OCI-LY1 (cell line): ENCODE data around the gene TINAG.

ENCODE experiments used
- H2AFZ ChIP-seq: fragments of 200-600 bp; sonication (generic), shearing (Covaris generic); 2 replicates; pipeline ENCODE4 v1.6.0; 2014; ENCODE audit warnings: antibody characterized with exemption, mild to moderate bottlenecking, low read length
- H3F3A ChIP-seq: fragments of 200-600 bp; sonication (generic), shearing (Covaris generic); 2 replicates; pipeline ENCODE4 v1.6.0; 2014; ENCODE audit warnings: mild to moderate bottlenecking, antibody characterized with exemption, low read length, moderate library complexity; ENCODE audit not compliant: insufficient read depth
- H3K27ac ChIP-seq: fragments of 200-600 bp; sonication (generic); 2 replicates; pipeline ENCODE4 v1.5.1; 2014; ENCODE audit warnings: low read length, mixed run types, mild to moderate bottlenecking, low read depth; ENCODE audit not compliant: poor library complexity, severe bottlenecking
- H3K27me3 ChIP-seq: fragments of 200-600 bp; sonication (generic); 2 replicates; pipeline ENCODE4 v1.6.0; 2014; ENCODE audit warnings: antibody characterized with exemption, mild to moderate bottlenecking, low read length, moderate library complexity; ENCODE audit not compliant: insufficient read depth
- H3K36me3 ChIP-seq: fragments of 200-600 bp; sonication (generic); 2 replicates; pipeline ENCODE4 v1.6.1; 2014; ENCODE audit warnings: mild to moderate bottlenecking, antibody characterized with exemption, low read length, moderate library complexity, mixed read lengths; ENCODE audit not compliant: insufficient read depth
- H3K4me1 ChIP-seq: fragments of 200-600 bp; sonication (generic); 2 replicates; pipeline ENCODE4 v1.5.1; 2014; ENCODE audit warnings: mild to moderate bottlenecking, low read length, moderate library complexity; ENCODE audit not compliant: insufficient read depth, severe bottlenecking
- H3K4me2 ChIP-seq: fragments of 200-600 bp; sonication (generic), shearing (Covaris generic); 2 replicates; pipeline ENCODE4 v1.6.1; 2014; ENCODE audit warnings: low read length
- H3K4me3 ChIP-seq: fragments of 200-600 bp; sonication (generic); 2 replicates; pipeline ENCODE4 v1.5.1; 2014; ENCODE audit warnings: low read length, low read depth, mild to moderate bottlenecking, mixed read lengths; ENCODE audit not compliant: poor library complexity, severe bottlenecking
- H3K79me2 ChIP-seq: fragments of 200-600 bp; shearing (Covaris generic); 2 replicates; pipeline ENCODE4 v1.6.1; 2016; ENCODE audit warnings: mixed run types, low read length, mixed read lengths; ENCODE audit not compliant: insufficient read depth
- H3K9ac ChIP-seq: fragments of 200-600 bp; sonication (generic), shearing (Covaris generic); 2 replicates; pipeline ENCODE4 v1.6.1; 2014; ENCODE audit warnings: mild to moderate bottlenecking, low read length, mixed read lengths
- H3K9me2 ChIP-seq: fragments of 200-600 bp; sonication (generic), shearing (Covaris generic); 2 replicates; pipeline ENCODE4 v1.6.1; 2014; ENCODE audit warnings: low read depth, mild to moderate bottlenecking, low read length, mixed read lengths
- H3K9me3 ChIP-seq: fragments of 200-600 bp; shearing (Covaris generic); 2 replicates; pipeline ENCODE4 v1.6.1; 2014; ENCODE audit warnings: low read length, mixed read lengths
- H4K20me1 ChIP-seq: fragments of 200-600 bp; sonication (generic), shearing (Covaris generic); 2 replicates; pipeline ENCODE4 v1.6.0; 2016; ENCODE audit warnings: mild to moderate bottlenecking, low read length; ENCODE audit not compliant: insufficient read depth
- CTCF ChIP-seq: fragments of 200-600 bp; sonication (generic), shearing (Covaris generic); IDR thresholded peaks from 2 replicates; pipeline ENCODE4 v1.5.1; 2017; ENCODE audit warnings: mild to moderate bottlenecking, antibody characterized with exemption, low read length, moderate library complexity, mixed read lengths
- EZH2 ChIP-seq: fragments of 200-600 bp; sonication (generic), shearing (Covaris generic); IDR thresholded peaks from 2 replicates; pipeline ENCODE4 v1.8.0; 2017; ENCODE audit warnings: borderline replicate concordance, mixed run types, mild to moderate bottlenecking, antibody characterized with exemption, low read length, moderate library complexity, mixed read lengths

TINAG gene

GRCh38 chr6:54308986-54309315 lies 710 bp downstream of the TINAG start:
- Histone ChIP-seq H3F3A (no peaks in the 10 kb centered on the region), H3K9ac (no peak overlapping the region), H3K4me3 (no peak overlapping the region), H3K79me2 (no peaks in the 10 kb centered on the region), H3K27me3 (no peaks in the 10 kb centered on the region), H4K20me1 (no peaks in the 10 kb centered on the region), H2AFZ (no peak overlapping the region), H3K4me1 (no peaks in the 10 kb centered on the region), H3K27ac (no peak overlapping the region), H3K9me2 (no peaks in the 10 kb centered on the region), H3K36me3 (no peaks in the 10 kb centered on the region), H3K4me2 (no peak overlapping the region), H3K9me3 (no peaks in the 10 kb centered on the region)
- TF ChIP-seq CTCF: no peak
- TF ChIP-seq EZH2: no peak

- H3K4me3 ChIP-seq: no peak overlapping the region
- H2AFZ ChIP-seq: no peak overlapping the region
- TF ChIP-seq EZH2: no peak
- TF ChIP-seq CTCF: no peak
- no peaks in the 10 kb centered on the region for H3F3A ChIP-seq
- H3K9me2 ChIP-seq: no peaks in the 10 kb centered on the region
- no peaks in the 10 kb centered on the region for H3K9me3 ChIP-seq
- H3K4me1 ChIP-seq: no peaks in the 10 kb centered on the region
- no peaks in the 10 kb centered on the region for H4K20me1 ChIP-seq
- no peaks in the 10 kb centered on the region for H3K79me2 ChIP-seq
- no peak overlapping the region for H3K27ac ChIP-seq
- H3K36me3 ChIP-seq: no peaks in the 10 kb centered on the region
- no peak overlapping the region for H3K4me2 ChIP-seq
- no peaks in the 10 kb centered on the region for H3K27me3 ChIP-seq
- H3K9ac ChIP-seq: no peak overlapping the region
Observed at GRCh38 chr6:54310377-54311152, 2.3 kb downstream of the TINAG start.

- Histone ChIP-seq H3K9ac (no peak overlapping the region), H3K9me2 (no peaks in the 10 kb centered on the region), H3K4me1 (no peaks in the 10 kb centered on the region), H3K9me3 (no peaks in the 10 kb centered on the region), H3K79me2 (no peaks in the 10 kb centered on the region), H3K4me2 (no peak overlapping the region), H3K36me3 (no peaks in the 10 kb centered on the region), H2AFZ (no peak overlapping the region), H3K4me3 (no peak overlapping the region), H3K27ac (no peak overlapping the region), H3K27me3 (no peaks in the 10 kb centered on the region), H3F3A (no peaks in the 10 kb centered on the region), H4K20me1 (no peaks in the 10 kb centered on the region)
- no peak for TF ChIP-seq CTCF
- no peak for TF ChIP-seq EZH2
Observed at GRCh38 chr6:54315656-54316055, 7.4 kb downstream of the TINAG start.
